Measurements from ENCODE around the gene NKG7. TPM values are rescaled to one million over a fixed set of nuclear protein-coding genes. Genes with fewer than 3 reads are reported as not detected.

NKG7 gene
- polyA plus RNA-seq, 1 donor (not counting 4 experiments of a cell fraction or from before 2014, with no cell fraction given), result not detected

- Histone ChIP-seq H2AFZ (ENCODE audit: control insufficient read depth, low read length) (no peak overlapping the region), H3K9me3 (ENCODE audit: control insufficient read depth, low read depth, low read length) (no peaks in the 10 kb centered on the region), H3K36me3 (ENCODE audit: control insufficient read depth in 2 of 2, extremely low read depth in 1 of 2, insufficient read depth in 2 of 2, low read length in 2 of 2) (no peaks in the 10 kb centered on the region), H3K4me3 (ENCODE audit: control insufficient read depth in 2 of 3, extremely low read depth in 1 of 3, insufficient read depth in 2 of 3, low read depth in 1 of 3, low read length in 3 of 3) (no peak overlapping the region), H3K27me3 (ENCODE audit: control insufficient read depth, extremely low read depth, insufficient read depth, low read length) (no peaks in the 10 kb centered on the region), H3K9ac (ENCODE audit: control insufficient read depth, extremely low read depth, insufficient read depth, low read length) (no peak overlapping the region), H3K27ac (ENCODE audit: control insufficient read depth, insufficient read depth, low read length) (no peak overlapping the region), H4K20me1 (ENCODE audit: control insufficient read depth, extremely low read depth, insufficient read depth, low read length) (no peaks in the 10 kb centered on the region), H3K9me1 (ENCODE audit: control insufficient read depth, extremely low read depth, insufficient read depth, low read length) (no peaks in the 10 kb centered on the region), H3K79me2 (ENCODE audit: control insufficient read depth, insufficient read depth, low read length) (no peaks in the 10 kb centered on the region), H3K4me1 (ENCODE audit: control insufficient read depth, extremely low read depth, insufficient read depth, low read length) (no peaks in the 10 kb centered on the region), H3K4me2 (ENCODE audit: control insufficient read depth, extremely low read depth, insufficient read depth, low read depth, low read length) (no peak overlapping the region)
- no peak for TF ChIP-seq EZH2 (IDR thresholded peaks at IDR 0.05; ENCODE audit: low read length)
- TF ChIP-seq, protein P1, sequence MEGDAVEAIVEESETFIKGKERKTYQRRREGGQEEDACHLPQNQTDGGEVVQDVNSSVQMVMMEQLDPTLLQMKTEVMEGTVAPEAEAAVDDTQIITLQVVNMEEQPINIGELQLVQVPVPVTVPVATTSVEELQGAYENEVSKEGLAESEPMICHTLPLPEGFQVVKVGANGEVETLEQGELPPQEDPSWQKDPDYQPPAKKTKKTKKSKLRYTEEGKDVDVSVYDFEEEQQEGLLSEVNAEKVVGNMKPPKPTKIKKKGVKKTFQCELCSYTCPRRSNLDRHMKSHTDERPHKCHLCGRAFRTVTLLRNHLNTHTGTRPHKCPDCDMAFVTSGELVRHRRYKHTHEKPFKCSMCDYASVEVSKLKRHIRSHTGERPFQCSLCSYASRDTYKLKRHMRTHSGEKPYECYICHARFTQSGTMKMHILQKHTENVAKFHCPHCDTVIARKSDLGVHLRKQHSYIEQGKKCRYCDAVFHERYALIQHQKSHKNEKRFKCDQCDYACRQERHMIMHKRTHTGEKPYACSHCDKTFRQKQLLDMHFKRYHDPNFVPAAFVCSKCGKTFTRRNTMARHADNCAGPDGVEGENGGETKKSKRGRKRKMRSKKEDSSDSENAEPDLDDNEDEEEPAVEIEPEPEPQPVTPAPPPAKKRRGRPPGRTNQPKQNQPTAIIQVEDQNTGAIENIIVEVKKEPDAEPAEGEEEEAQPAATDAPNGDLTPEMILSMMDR (optimal IDR thresholded peaks at IDR 0.05 in 1 of 3, IDR thresholded peaks at IDR 0.05 in 1 of 3, conservative IDR thresholded peaks at IDR 0.05 in 1 of 3; ENCODE audit: extremely low read depth in 1 of 3, insufficient read depth in 2 of 3, low read length in 3 of 3), result no peak
- no peak for FAIRE-seq
- dilution Hi-C loops (cut with MboI; ENCODE audit: extremely low pct_ligation_motif_present, low sequenced_read_pairs), result no loop called here
- DNase-seq (ENCODE audit: low read depth, low spot score), result no peak
Measured at GRCh38 chr19:51389143-51389542, 16.7 kb upstream of the NKG7 start.

DNA sequence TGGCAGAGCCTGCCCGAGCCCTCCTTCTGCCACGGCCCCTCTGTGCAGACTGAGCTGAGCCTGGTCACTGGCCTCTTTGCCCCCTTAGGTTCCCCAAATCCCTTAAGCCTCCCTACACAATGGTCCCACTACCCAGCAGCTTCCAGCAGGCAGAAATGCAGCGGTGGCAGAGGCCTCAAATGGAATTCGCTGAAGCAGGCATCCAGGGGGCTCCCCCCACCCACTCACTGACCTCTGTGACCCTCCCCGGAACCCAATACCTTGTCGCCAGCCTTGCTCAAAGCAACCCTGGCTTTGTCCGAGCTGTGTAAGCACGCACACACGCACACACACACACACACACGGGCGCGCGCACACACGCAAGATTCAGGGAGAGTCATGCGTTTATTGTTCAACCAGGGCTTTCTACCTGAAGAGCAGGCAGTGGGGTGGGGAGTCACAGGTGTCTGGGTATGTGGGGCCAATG lies 15.5 kb upstream of the NKG7 start, which contains the start of gene LIM2:
LIM2 (minus strand) TSS at position 51 of the 466 bp plus-strand sequence. CDS start 531 bp downstream, outside the sequence.
- no peaks in the 10 kb centered on the region for H3K9me3 ChIP-seq (ENCODE audit: control insufficient read depth, low read depth, low read length)
- H3K9ac ChIP-seq (ENCODE audit: control insufficient read depth, extremely low read depth, insufficient read depth, low read length), result no peak within 1 kb of the TSS
- no peaks in the 10 kb centered on the region for H4K20me1 ChIP-seq (ENCODE audit: control insufficient read depth, extremely low read depth, insufficient read depth, low read length)
- no peak for TF ChIP-seq EZH2 (IDR thresholded peaks at IDR 0.05; ENCODE audit: low read length)
- TF ChIP-seq, protein P1 (optimal IDR thresholded peaks at IDR 0.05 in 1 of 3, IDR thresholded peaks at IDR 0.05 in 1 of 3, conservative IDR thresholded peaks at IDR 0.05 in 1 of 3; ENCODE audit: extremely low read depth in 1 of 3, insufficient read depth in 2 of 3, low read length in 3 of 3), result no peak
- dilution Hi-C loops (cut with MboI; ENCODE audit: extremely low pct_ligation_motif_present, low sequenced_read_pairs), result no loop called here
- no peaks in the 10 kb centered on the region for H3K79me2 ChIP-seq (ENCODE audit: control insufficient read depth, insufficient read depth, low read length)
- no peaks in the 10 kb centered on the region for H3K9me1 ChIP-seq (ENCODE audit: control insufficient read depth, extremely low read depth, insufficient read depth, low read length)
- no peaks in the 10 kb centered on the region for H3K4me1 ChIP-seq (ENCODE audit: control insufficient read depth, extremely low read depth, insufficient read depth, low read length)
- no peak within 1 kb of the TSS for H3K4me3 ChIP-seq (ENCODE audit: control insufficient read depth in 2 of 3, extremely low read depth in 1 of 3, insufficient read depth in 2 of 3, low read depth in 1 of 3, low read length in 3 of 3)
- no peak for DNase-seq (ENCODE audit: low read depth, low spot score)
- no peak for FAIRE-seq
- no peak within 1 kb of the TSS for H2AFZ ChIP-seq (ENCODE audit: control insufficient read depth, low read length)
- no peaks in the 10 kb centered on the region for H3K27me3 ChIP-seq (ENCODE audit: control insufficient read depth, extremely low read depth, insufficient read depth, low read length)
- no peak within 1 kb of the TSS for H3K4me2 ChIP-seq (ENCODE audit: control insufficient read depth, extremely low read depth, insufficient read depth, low read depth, low read length)
- no peaks in the 10 kb centered on the region for H3K36me3 ChIP-seq (ENCODE audit: control insufficient read depth in 2 of 2, extremely low read depth in 1 of 2, insufficient read depth in 2 of 2, low read length in 2 of 2)
- no peak within 1 kb of the TSS for H3K27ac ChIP-seq (ENCODE audit: control insufficient read depth, insufficient read depth, low read length)
